DMS153 treated with DMSO at 0.1 percent for 48 hours (cell line): ENCODE measurements around the gene SIM2.

Experiments
- DNase-seq: peaks from one replicate; lab custom pipeline; 2025; ENCODE audit not compliant: unreplicated experiment; lab: John Stamatoyannopoulos, UW

The SIM2 gene

GRCh38 chr21:36700295-36700970 lies 1.5 kb downstream of the SIM2 start:
- no peak for DNase-seq

- DNase-seq, result no peak
Measured at GRCh38 chr21:36700971-36701755, 2.2 kb downstream of the SIM2 start.

- no peak for DNase-seq
Measured at GRCh38 chr21:36701756-36702621, 3.1 kb downstream of the SIM2 start.

- no peak for DNase-seq
Measured at GRCh38 chr21:36702622-36702968, 3.7 kb downstream of the SIM2 start.

- no peak for DNase-seq
Measured at GRCh38 chr21:36703123-36703522, 4.2 kb downstream of the SIM2 start.

- no peak for DNase-seq
Measured at GRCh38 chr21:36703626-36704280, 4.8 kb downstream of the SIM2 start.

- no peak for DNase-seq
Measured at GRCh38 chr21:36704281-36704957, 5.5 kb downstream of the SIM2 start.

- no peak for DNase-seq
Measured at GRCh38 chr21:36704958-36705678, 6.2 kb downstream of the SIM2 start.

GRCh38 chr21:36705679-36706481 lies 7.0 kb downstream of the SIM2 start:
- no peak for DNase-seq

- DNase-seq, result no peak
Measured at GRCh38 chr21:36706482-36706852, 7.6 kb downstream of the SIM2 start.

- no peak for DNase-seq
Measured at GRCh38 chr21:36706951-36707762, 8.2 kb downstream of the SIM2 start.

- DNase-seq, result no peak
Measured at GRCh38 chr21:36707763-36708285, 8.9 kb downstream of the SIM2 start.

GRCh38 chr21:36708286-36709029 lies 9.5 kb downstream of the SIM2 start:
- DNase-seq, result no peak

GRCh38 chr21:36709030-36709867 lies 10.3 kb downstream of the SIM2 start:
- no peak for DNase-seq

GRCh38 chr21:36709868-36710728 lies 11.2 kb downstream of the SIM2 start:
- no peak for DNase-seq

GRCh38 chr21:36710729-36711048 lies 11.8 kb downstream of the SIM2 start:
- DNase-seq, result no peak
